NCI-H146 (cell line): ENCODE results near the gene BTBD9.

Experiments
- DNase-seq: peaks from one replicate; lab custom pipeline; 2025; lab: John Stamatoyannopoulos, UW

Gene BTBD9

GRCh38 chr6:38593998-38594665, 45.6 kb downstream of the BTBD9 start:
- no peak for DNase-seq

- DNase-seq, result no peak
Observed at GRCh38 chr6:38593409-38593808, 46.3 kb downstream of the BTBD9 start.

- no peak for DNase-seq
Observed at GRCh38 chr6:38591439-38591838, 48.3 kb downstream of the BTBD9 start.

DNA sequence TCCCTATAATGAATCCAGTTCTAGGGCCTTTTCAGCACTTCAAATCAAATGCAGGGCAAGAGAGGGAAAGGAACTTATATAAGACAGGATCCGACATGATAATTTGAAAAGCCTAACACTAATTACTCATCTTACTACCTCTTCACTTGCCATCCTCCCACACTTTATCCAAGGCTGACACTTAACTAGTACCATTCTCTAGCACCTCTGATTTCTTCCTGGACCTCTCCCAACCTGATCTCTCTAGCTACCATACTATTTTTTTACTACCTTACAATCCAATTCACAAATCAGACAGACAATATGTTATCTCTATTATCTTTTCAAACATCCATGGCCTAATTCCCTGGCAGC, 50.4 kb downstream of the BTBD9 start:
- DNase-seq, result no peak

- DNase-seq, result no peak
Observed at GRCh38 chr6:38588631-38589366, 50.9 kb downstream of the BTBD9 start.

GRCh38 chr6:38587766-38588362, 51.9 kb downstream of the BTBD9 start:
- no peak for DNase-seq

GRCh38 chr6:38586992-38587391, 52.7 kb downstream of the BTBD9 start:
- DNase-seq, result no peak

DNA sequence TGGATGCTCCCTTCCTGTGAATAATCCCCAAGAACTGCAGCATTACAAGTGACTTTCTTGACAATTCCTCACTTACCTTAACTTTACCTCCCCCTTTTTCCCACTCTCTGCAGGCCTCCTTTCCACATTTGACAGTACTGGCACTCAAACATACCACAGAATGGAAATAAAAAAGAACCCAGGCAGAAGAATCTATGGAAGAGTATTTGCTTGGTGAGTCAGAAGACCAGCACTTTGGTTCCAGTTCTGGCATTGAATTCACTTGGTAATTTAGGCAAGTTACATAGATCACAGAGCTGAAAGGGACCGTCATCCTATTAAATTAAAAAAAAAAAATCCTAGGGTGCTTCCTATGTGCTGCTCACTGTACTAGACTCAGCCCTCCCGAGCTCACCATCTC, 55.0 kb downstream of the BTBD9 start:
- DNase-seq, result no peak

DNA sequence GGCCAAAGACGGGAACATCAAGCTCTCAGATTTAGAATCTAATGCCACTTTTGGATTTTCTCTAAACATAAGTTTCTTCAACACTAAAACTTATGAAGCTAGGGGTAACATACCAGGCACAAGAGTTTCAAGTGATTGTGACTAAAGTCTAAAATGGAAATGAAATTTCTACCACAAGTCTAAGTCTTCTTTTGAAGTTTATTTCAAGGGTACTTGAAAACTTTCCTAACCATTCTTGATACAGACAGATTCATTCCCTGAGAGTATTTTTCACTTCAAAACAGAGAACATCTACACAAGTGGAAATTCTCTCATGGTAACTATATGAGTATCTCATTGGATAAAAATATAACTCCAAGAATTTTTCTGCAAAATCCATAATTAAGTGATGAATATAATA, 56.2 kb downstream of the BTBD9 start:
- no peak for DNase-seq

GRCh38 chr6:38580030-38580429, 59.7 kb downstream of the BTBD9 start:
- no peak for DNase-seq

- no peak for DNase-seq
Observed at GRCh38 chr6:38579010-38579628, 60.6 kb downstream of the BTBD9 start.

GRCh38 chr6:38578075-38578474, 61.7 kb downstream of the BTBD9 start:
- DNase-seq, result no peak

- no peak for DNase-seq
Observed at GRCh38 chr6:38577492-38577891, 62.2 kb downstream of the BTBD9 start.

- DNase-seq, result no peak
Observed at GRCh38 chr6:38573801-38574395, 65.8 kb downstream of the BTBD9 start.

GRCh38 chr6:38572186-38572813, 67.4 kb downstream of the BTBD9 start:
- DNase-seq, result no peak

GRCh38 chr6:38571721-38572120, 68.0 kb downstream of the BTBD9 start:
- no peak for DNase-seq

- no peak for DNase-seq
Observed at GRCh38 chr6:38570750-38571149, 69.0 kb downstream of the BTBD9 start.

- peak; percentile 43 for DNase-seq
Observed at GRCh38 chr6:38567436-38567835, 72.3 kb downstream of the BTBD9 start.

- no peak for DNase-seq
Observed at GRCh38 chr6:38566295-38567030, 73.3 kb downstream of the BTBD9 start.

DNA sequence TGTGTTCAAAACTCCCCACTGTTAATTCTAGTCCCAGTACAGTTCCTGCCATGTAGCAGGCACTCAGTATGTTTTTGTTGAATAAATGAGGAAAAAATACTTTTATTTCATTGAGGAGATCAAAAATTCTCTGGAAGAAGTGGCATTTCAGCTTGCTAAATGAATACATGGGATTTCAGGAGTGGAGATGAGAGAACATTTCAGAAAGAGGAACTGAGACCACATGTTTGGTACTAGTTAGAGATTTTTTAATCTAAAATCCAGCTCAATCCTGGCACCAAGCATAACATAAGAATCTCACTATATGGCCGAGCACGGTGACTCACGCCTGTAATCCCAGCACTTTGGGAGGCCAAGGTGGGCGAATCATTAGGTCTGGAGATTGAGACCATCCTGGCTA, 75.4 kb downstream of the BTBD9 start:
- no peak for DNase-seq

GRCh38 chr6:38555606-38556005, 84.1 kb downstream of the BTBD9 start:
- no peak for DNase-seq
